Lower leg skin (tissue), 4 donors: ENCODE results near the gene ALG6. TPM values are rescaled to one million over a fixed set of nuclear protein-coding genes. Genes with fewer than 3 reads are reported as not detected.
A peak's percentile ranks its signal among the peaks of the same experiment; 100 is the strongest.

Experiments
- DNase-seq, 2 donors: peaks; one replicate each; pipeline ENCODE4 v3.0.0-alpha.2; 2019; ENCODE audit warnings: low spot score in 2 of 2
- H3K4me3 ChIP-seq: fragments of 200-600 bp; sonication (generic); 2 replicates; pipeline ENCODE4 v1.5.1; 2017; ENCODE audit warnings: mild to moderate bottlenecking, low read depth; ENCODE audit not compliant: poor library complexity, severe bottlenecking
- CTCF ChIP-seq, 3 donors: fragments of 450-650 bp; IDR thresholded peaks; one replicate each; pipeline ENCODE4 v1.5.1; 2016; ENCODE audit warnings: antibody characterized with exemption in 3 of 3, mild to moderate bottlenecking in 3 of 3, moderate library complexity in 2 of 3
- POLR2A ChIP-seq, 2 donors: fragments of 450-650 bp; IDR thresholded peaks; one replicate each; pipeline ENCODE4 v1.6.1; 2016 to 2017; ENCODE audit warnings: antibody characterized with exemption in 2 of 2, mild to moderate bottlenecking in 1 of 2, moderate library complexity in 1 of 2
- WGBS, 2 donors: methylation state at CpG; one replicate each; pipeline ENCODE4 v1.1.5; 2018; 5-methylcytosine and 5-hydroxymethylcytosine counted together
- intact Hi-C: fragments of 100-400 bp; cut with DNase I; formaldehyde crosslinking; loops from one replicate; pipeline ENCODE4 v1.15.0; 2023; ENCODE audit warnings: low total_unique reads
- total RNA-seq, 4 donors: library from RNA; depleted of rRNA; stranded (reverse); fragments of >200 nt; gene quantifications; one replicate each; pipeline ENCODE4 v1.1.0, GENCODE V29; 2016

ALG6 gene
- total RNA-seq, 4 donors from 2014 or later = 8.4 to 14.7 (median 12.3) TPM

GRCh38 chr1:63323865-63324778, 43.3 kb upstream of the ALG6 start:
- WGBS, 2 donors = 8 to 13% methylated on average over 29 to 52 of the region's 114 CpGs
- TF ChIP-seq POLR2A (IDR thresholded peaks at IDR 0.05) (no peak), CTCF (IDR thresholded peaks at IDR 0.05) (no peak)
- no peak for DNase-seq

GRCh38 chr1:63324779-63325119, 42.7 kb upstream of the ALG6 start:
- TF ChIP-seq POLR2A (IDR thresholded peaks at IDR 0.05) (no peak), CTCF (IDR thresholded peaks at IDR 0.05) (no peak)
- no peak overlapping the region for H3K4me3 ChIP-seq
- 25 to 27% methylated on average over 7 of the region's 7 CpGs for WGBS, 2 donors
- intact Hi-C loops = no loop called here
- no peak for DNase-seq

More at GRCh38 chr1:63323865-63324778, 43.3 kb upstream of the ALG6 start:
- H3K4me3 ChIP-seq = no peak overlapping the region
- intact Hi-C loops = no loop called here

DNA sequence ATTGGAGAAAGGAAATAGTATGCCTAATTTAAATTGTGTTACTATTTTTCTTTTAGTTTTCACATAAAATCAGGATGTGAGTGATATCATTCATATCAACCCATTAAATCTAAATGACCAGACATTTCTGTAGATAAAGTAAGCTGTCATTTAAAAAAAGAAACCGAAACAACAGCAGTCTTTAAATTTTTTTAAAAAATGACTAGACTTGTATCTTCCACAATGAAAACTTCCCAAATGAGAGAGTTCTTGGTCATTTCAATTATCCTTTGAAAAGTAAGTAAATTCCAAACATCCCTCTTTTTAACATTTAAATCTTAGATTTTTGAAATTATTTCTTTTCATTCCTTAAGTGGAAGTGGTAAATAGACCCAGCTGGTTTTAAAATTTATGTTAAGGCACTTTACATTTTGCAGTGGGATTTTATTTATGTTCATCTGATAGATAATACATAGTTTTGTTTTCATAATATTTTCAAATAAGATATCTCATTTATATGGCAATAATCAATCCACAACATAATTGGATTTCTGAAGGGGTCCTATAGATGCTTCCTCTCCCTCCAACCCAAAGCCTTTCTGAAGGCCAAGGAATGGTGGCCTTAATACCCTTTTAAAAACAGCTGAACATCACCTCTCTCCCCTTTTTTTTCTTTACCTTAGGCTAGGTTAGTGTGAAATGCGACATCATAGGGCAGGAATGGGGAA, 42.0 kb upstream of the ALG6 start:
- intact Hi-C loops = no loop called here
- WGBS, 2 donors = 24 to 25% methylated on average over 2 of the region's 2 CpGs
- no peak for DNase-seq
- no peak overlapping the region for H3K4me3 ChIP-seq
- TF ChIP-seq CTCF (IDR thresholded peaks at IDR 0.05) (no peak), POLR2A (IDR thresholded peaks at IDR 0.05) (no peak)

- intact Hi-C loops = no loop called here
- DNase-seq = peak in 1 of 2 donors; percentile 78
- H3K4me3 ChIP-seq = no peak overlapping the region
- TF ChIP-seq CTCF (IDR thresholded peaks at IDR 0.05) (no peak), POLR2A (IDR thresholded peaks at IDR 0.05) (no peak)
- 16 to 17% methylated on average over 20 of the region's 20 CpGs for WGBS, 2 donors
Measured at GRCh38 chr1:63326106-63326472, 41.3 kb upstream of the ALG6 start.

DNA sequence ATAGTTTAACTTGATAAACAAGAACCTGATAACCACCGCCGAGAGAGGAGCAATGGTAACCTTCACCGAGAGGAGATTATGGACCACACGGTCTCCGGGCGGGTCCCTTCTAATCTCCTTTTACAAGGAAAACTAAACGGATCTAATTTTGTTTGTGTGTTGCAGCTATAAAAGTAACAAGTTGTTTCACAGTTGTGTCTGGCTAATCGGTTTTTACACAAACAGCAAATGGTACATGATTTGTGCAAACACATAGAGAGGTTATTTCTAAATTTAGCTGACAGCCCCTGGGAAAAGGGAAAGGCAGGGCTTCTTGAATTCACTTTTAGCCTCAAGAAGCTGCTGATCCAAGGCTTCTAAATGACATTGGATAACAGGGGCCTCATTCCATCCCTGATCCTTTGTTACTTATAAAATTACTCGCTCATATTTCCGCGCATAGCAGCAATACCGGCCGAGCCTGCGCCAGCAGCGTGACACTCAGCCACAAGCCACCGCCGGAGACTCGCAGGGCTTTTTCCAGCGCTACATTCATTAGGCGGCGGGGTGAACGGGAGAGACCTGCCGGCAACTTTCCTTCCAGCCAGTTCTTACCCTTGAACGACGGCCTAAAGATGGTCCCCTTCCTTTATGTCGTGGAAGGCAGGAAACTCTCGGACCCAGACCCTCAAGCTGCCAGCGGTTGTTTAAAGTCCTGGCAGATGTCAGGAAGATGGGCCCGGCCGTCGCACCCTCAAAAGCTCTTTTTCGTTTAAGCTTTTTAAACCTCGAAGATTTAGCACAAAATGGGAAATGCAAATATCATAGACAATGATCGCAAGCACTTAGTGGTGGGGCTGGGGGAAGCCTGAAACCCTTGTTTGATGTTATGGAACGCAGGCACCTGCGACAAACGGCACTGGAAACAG, 40.7 kb upstream of the ALG6 start:
- H3K4me3 ChIP-seq = no peak overlapping the region
- peak in 1 of 2 donors; percentile 10 for DNase-seq
- TF ChIP-seq CTCF (IDR thresholded peaks at IDR 0.05) (no peak), POLR2A (IDR thresholded peaks at IDR 0.05) (no peak)
- 13 to 15% methylated on average over 37 of the region's 37 CpGs for WGBS, 2 donors
- intact Hi-C loops = no loop called here
